SK-N-MC (cell line): ENCODE data around the gene RHBDD2.
"Not testable (repeated sequence)": the region's sequence is repeated elsewhere in the genome, so short reads cannot be mapped to it uniquely, and the experiment has no call there.

ENCODE experiments used
- DNase-seq: peaks from one replicate; pipeline ENCODE4 v3.0.0-alpha.2; 2011; ENCODE audit warnings: low read depth, low spot score
- H3K27ac ChIP-seq: fragments of 200-600 bp; sonication (generic); 2 replicates; pipeline ENCODE4 v1.5.1; 2016; ENCODE audit warnings: mixed run types
- H3K36me3 ChIP-seq: fragments of 200-600 bp; sonication (generic); 2 replicates; pipeline ENCODE4 v1.6.1; 2017; ENCODE audit warnings: antibody characterized with exemption, low read length, mixed read lengths; ENCODE audit not compliant: insufficient read depth
- H3K4me3 ChIP-seq: fragments of 200-600 bp; sonication (generic); 2 replicates; pipeline ENCODE4 v1.5.1; 2016
- H3K9ac ChIP-seq: fragments of 200-600 bp; sonication (generic); 2 replicates; pipeline ENCODE4 v1.8.0; 2017; ENCODE audit warnings: mixed run types, mixed read lengths; ENCODE audit not compliant: insufficient read length
- H3K9me3 ChIP-seq: fragments of 200-600 bp; sonication (generic); 2 replicates; pipeline ENCODE4 v1.6.1; 2017; ENCODE audit warnings: low read depth, mild to moderate bottlenecking, antibody characterized with exemption, low read length, moderate library complexity, mixed read lengths
- EZH2 ChIP-seq: fragments of 200-600 bp; sonication (generic); IDR thresholded peaks from one replicate; pipeline ENCODE4 v1.6.1; 2017; ENCODE audit warnings: antibody characterized with exemption
- FOXP2 ChIP-seq: optimal IDR thresholded peaks from 2 replicates; pipeline ENCODE3; 2011; ENCODE audit warnings: mild to moderate bottlenecking, moderate library complexity; ENCODE audit not compliant: insufficient read depth; ENCODE audit errors: extremely low read length, control extremely low read depth
- POLR2AphosphoS5 ChIP-seq: IDR thresholded peaks from 2 replicates; pipeline ENCODE4 v1.6.1; 2012; ENCODE audit warnings: mild to moderate bottlenecking, low read depth, low read length, borderline replicate concordance

The RHBDD2 gene

GRCh38 chr7:75881436-75882095, 2.7 kb downstream of the RHBDD2 start:
- H3K27ac ChIP-seq, result no peak overlapping the region
- TF ChIP-seq FOXP2, result no peak
- no peak for TF ChIP-seq EZH2
- TF ChIP-seq POLR2AphosphoS5, result no peak
- H3K36me3 ChIP-seq, result peaks cover 58% of the 10 kb centered on the region
- H3K9ac ChIP-seq, result no peak overlapping the region
- no peaks in the 10 kb centered on the region for H3K9me3 ChIP-seq
- DNase-seq, result no peak
- no peak overlapping the region for H3K4me3 ChIP-seq

GRCh38 chr7:75883265-75883824, 4.5 kb downstream of the RHBDD2 start:
- H3K9ac ChIP-seq, H3K9me3 ChIP-seq, H3K4me3 ChIP-seq, DNase-seq, H3K27ac ChIP-seq: not testable (repeated sequence)
- peaks cover 67% of the 10 kb centered on the region for H3K36me3 ChIP-seq

GRCh38 chr7:75884476-75884875, 5.6 kb downstream of the RHBDD2 start:
- TF ChIP-seq FOXP2 (no peak), POLR2AphosphoS5 (no peak), EZH2 (no peak)
- H3K36me3 ChIP-seq, result peaks cover 68% of the 10 kb centered on the region
- H3K27ac ChIP-seq, result no peak overlapping the region
- no peak for DNase-seq
- no peak overlapping the region for H3K4me3 ChIP-seq
- H3K9me3 ChIP-seq, result no peaks in the 10 kb centered on the region
- no peak overlapping the region for H3K9ac ChIP-seq

- no peak for DNase-seq
- TF ChIP-seq POLR2AphosphoS5, result no peak
- TF ChIP-seq EZH2, result no peak
- TF ChIP-seq FOXP2, result no peak
- H3K4me3 ChIP-seq, result no peak overlapping the region
- H3K9ac ChIP-seq, result no peak overlapping the region
- peaks cover 68% of the 10 kb centered on the region for H3K36me3 ChIP-seq
- H3K9me3 ChIP-seq, result no peaks in the 10 kb centered on the region
- no peak overlapping the region for H3K27ac ChIP-seq
Measured at GRCh38 chr7:75885036-75885435, 6.2 kb downstream of the RHBDD2 start.

- DNase-seq, result no peak
- Histone ChIP-seq H3K9me3 (no peaks in the 10 kb centered on the region), H3K27ac (no peak overlapping the region), H3K4me3 (no peak overlapping the region), H3K9ac (no peak overlapping the region), H3K36me3 (peaks cover 41% of the 10 kb centered on the region; the same call in 1 of the 2 replicates)
- TF ChIP-seq EZH2, result no peak
- TF ChIP-seq FOXP2, result no peak
- TF ChIP-seq POLR2AphosphoS5, result no peak
Measured at GRCh38 chr7:75887669-75888369, 9.0 kb downstream of the RHBDD2 start.

GRCh38 chr7:75888464-75889222, 9.8 kb downstream of the RHBDD2 start:
- Histone ChIP-seq H3K9ac (no peak overlapping the region), H3K36me3 (peaks cover 33% of the 10 kb centered on the region; the same call in 1 of the 2 replicates), H3K4me3 (no peak overlapping the region), H3K9me3 (no peaks in the 10 kb centered on the region), H3K27ac (no peak overlapping the region)
- TF ChIP-seq FOXP2, result no peak
- TF ChIP-seq POLR2AphosphoS5, result no peak
- no peak for TF ChIP-seq EZH2
- DNase-seq, result no peak

DNA sequence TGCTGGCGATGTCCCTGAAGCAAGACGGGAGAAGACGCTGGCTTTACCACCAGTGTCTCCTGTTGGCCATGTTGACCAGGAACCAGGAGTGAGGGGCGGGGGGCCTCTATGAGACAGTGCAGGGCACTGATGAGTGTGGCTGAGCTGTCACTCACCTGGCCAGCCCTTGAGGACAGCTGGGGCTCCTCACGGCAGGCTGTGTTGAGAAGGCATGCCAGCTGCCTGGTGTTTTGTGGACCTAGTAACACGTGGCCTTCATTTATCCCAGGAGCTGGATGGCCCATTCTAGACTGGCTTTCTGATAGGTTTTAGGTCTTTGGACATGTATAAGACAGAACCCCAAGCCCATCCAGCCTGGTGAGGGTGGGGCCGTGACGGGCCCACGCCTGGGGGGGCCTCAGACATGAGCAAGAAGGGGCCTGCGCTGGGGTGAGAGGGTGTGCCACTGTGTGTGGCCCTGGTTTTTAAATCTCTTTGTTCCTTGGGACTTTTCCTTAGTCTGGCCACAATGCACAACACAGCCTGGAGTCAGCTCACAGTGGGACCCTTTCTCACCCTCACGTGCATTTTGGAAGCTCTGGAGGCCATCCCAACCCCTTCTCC, 10.5 kb downstream of the RHBDD2 start:
- TF ChIP-seq POLR2AphosphoS5 (no peak), EZH2 (no peak), FOXP2 (no peak)
- no peak overlapping the region for H3K9ac ChIP-seq
- no peaks in the 10 kb centered on the region for H3K9me3 ChIP-seq
- no peak overlapping the region for H3K4me3 ChIP-seq
- H3K36me3 ChIP-seq, result peaks cover 27% of the 10 kb centered on the region; the same call in 1 of the 2 replicates
- DNase-seq, result no peak
- H3K27ac ChIP-seq, result no peak overlapping the region

- no peaks in the 10 kb centered on the region for H3K9me3 ChIP-seq
- no peak for TF ChIP-seq FOXP2
- no peak for TF ChIP-seq EZH2
- no peak for TF ChIP-seq POLR2AphosphoS5
- H3K36me3 ChIP-seq, result peaks cover 22% of the 10 kb centered on the region; the same call in 1 of the 2 replicates
- H3K4me3 ChIP-seq, result no peak overlapping the region
- no peak overlapping the region for H3K9ac ChIP-seq
- H3K27ac ChIP-seq, result no peak overlapping the region
- DNase-seq, result no peak
Measured at GRCh38 chr7:75889826-75890225, 11.0 kb downstream of the RHBDD2 start.

DNA sequence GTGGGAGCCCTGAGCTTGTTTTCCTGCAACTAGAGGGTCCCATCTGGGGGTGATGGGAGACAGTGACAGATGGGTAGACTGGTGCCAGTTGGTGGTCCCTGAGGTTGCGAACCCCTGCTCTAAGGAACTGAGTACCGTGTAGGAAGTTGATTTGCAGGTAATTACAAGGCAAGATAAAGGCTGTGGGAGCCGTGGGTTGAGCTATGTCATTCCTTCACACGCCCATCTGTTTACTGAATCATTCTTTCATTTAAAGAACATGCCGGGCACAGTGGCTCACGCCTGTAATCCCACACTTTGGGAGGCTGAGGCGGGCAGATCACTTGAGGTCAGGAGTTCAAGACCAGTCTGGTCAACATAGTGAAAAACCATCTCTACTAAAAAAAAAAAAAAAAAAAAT, 12.4 kb downstream of the RHBDD2 start:
- H3K4me3 ChIP-seq, H3K27ac ChIP-seq, DNase-seq, H3K9me3 ChIP-seq, H3K9ac ChIP-seq: not testable (repeated sequence)
- peaks cover 11% of the 10 kb centered on the region; the same call in 1 of the 2 replicates for H3K36me3 ChIP-seq
